IPS-15b (cell line): ENCODE results near the gene ERC2.

Experiments
- H3K27me3 ChIP-seq: one replicate; pipeline ENCODE4 v1.6.1; 2013; ENCODE audit warnings: low read length; ENCODE audit not compliant: control insufficient read depth, insufficient read depth
- H3K36me3 ChIP-seq: one replicate; pipeline ENCODE4 v1.6.1; 2013; ENCODE audit warnings: low read length; ENCODE audit not compliant: control insufficient read depth, insufficient read depth
- H3K4me1 ChIP-seq: one replicate; pipeline ENCODE4 v1.6.1; 2013; ENCODE audit warnings: mild to moderate bottlenecking, low read length; ENCODE audit not compliant: control insufficient read depth, insufficient read depth
- H3K4me3 ChIP-seq: one replicate; pipeline ENCODE4 v1.5.1; 2013; ENCODE audit warnings: low read depth, low read length
- H3K9ac ChIP-seq: one replicate; pipeline ENCODE4 v1.6.1; 2013; ENCODE audit warnings: low read depth, mild to moderate bottlenecking, low read length
- H3K9me3 ChIP-seq: one replicate; pipeline ENCODE4 v1.6.1; 2013; ENCODE audit warnings: mild to moderate bottlenecking, low read length; ENCODE audit not compliant: control insufficient read depth, insufficient read depth

ERC2 gene

DNA sequence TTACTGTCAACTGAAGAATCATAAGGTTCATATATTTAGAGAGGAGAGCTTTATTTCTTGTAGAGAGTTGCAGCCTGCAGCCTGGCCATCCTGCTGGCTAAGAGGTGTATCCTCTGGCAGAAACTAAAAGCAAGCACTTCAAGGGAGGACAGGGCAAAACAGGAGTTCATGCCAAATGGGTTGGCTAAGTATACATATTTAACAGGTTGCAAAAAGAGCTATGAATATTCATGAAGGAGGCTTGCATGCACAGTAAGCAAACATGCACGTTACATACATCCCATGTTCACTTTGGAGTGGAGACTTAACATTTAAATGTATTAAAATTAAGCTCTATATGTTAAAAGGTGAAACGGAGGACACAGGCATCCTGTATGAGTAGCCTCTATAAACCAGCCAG lies 354.4 kb downstream of the ERC2 start:
- no peaks in the 10 kb centered on the region for H3K36me3 ChIP-seq
- H3K4me3 ChIP-seq, result no peak overlapping the region
- no peaks in the 10 kb centered on the region for H3K27me3 ChIP-seq
- H3K9me3 ChIP-seq, result no peaks in the 10 kb centered on the region
- peaks cover 37% of the 10 kb centered on the region for H3K4me1 ChIP-seq
- H3K9ac ChIP-seq, result no peak overlapping the region

DNA sequence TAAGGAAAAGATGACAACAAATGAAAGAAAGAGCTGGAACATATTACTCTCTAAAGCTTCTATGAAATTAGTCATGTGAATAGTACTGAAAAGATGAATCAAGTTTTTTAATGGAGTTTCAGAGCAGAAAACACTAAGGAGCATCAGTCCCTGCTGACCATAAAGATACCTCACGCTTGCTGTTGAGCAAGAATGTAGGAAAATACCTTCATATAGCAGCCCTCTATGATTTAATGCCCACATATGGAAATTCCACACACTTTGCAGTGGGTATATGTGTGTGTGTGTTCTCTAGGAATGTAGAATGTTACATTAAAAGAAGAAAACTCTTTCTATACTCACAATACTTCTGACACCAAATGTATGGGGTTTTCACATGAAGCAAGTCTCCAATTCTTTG lies 355.0 kb downstream of the ERC2 start:
- Histone ChIP-seq H3K9me3 (no peaks in the 10 kb centered on the region), H3K27me3 (no peaks in the 10 kb centered on the region), H3K36me3 (no peaks in the 10 kb centered on the region), H3K9ac (no peak overlapping the region), H3K4me1 (peaks cover 37% of the 10 kb centered on the region), H3K4me3 (no peak overlapping the region)

- no peaks in the 10 kb centered on the region for H3K9me3 ChIP-seq
These were observed 356.5 kb downstream of the ERC2 start for GRCh38 chr3:56111606-56112304.

DNA sequence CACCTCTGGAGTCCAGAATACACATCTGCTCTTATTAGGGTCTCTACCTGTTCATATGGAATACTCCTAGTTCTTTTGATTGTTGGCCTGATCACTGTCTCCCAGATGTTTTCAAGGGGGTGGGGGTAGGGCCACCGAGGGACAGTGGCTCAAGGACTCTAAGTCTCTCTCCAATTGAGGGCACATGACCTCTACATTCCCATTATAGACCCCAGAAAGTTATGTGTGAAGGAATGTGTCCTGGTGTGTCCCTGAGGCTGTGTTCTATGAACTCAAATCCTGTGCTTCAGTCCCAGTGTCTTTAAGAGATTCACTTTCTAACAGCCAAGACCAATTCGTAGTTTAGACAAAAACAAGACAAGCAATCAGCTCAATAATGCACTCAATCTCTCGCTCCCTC lies 357.4 kb downstream of the ERC2 start:
- H3K36me3 ChIP-seq, result no peaks in the 10 kb centered on the region
- H3K4me1 ChIP-seq, result peaks cover 24% of the 10 kb centered on the region
- no peak overlapping the region for H3K9ac ChIP-seq

More at GRCh38 chr3:56111606-56112304, 356.5 kb downstream of the ERC2 start:
- Histone ChIP-seq H3K36me3 (no peaks in the 10 kb centered on the region), H3K27me3 (no peaks in the 10 kb centered on the region), H3K9ac (no peak overlapping the region), H3K4me1 (peaks cover 31% of the 10 kb centered on the region), H3K4me3 (no peak overlapping the region)

DNA sequence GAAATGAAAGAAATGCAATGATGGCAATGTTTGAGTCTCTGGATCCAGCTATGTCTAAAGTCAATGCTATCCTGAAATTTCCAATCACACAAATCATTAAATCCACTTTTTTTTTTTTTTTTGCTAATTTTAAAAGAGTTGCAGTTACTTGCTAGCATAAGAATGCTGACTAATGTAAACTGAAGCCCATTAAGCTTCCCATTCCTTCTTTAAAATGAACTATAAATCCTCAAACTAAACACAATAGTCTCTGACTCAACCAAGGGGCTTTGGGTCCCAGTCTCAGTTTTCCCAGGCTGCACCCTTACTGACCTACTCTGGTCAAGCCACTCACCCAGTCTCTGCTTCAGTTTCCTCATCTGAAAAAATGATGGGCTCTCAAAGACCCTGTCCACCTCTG lies 361.1 kb downstream of the ERC2 start:
- Histone ChIP-seq H3K27me3 (no peaks in the 10 kb centered on the region), H3K9me3 (no peaks in the 10 kb centered on the region), H3K9ac (no peak overlapping the region), H3K4me3 (no peak overlapping the region), H3K36me3 (no peaks in the 10 kb centered on the region), H3K4me1 (peaks cover 8% of the 10 kb centered on the region)

More for the DNA sequence above, 357.4 kb downstream of the ERC2 start:
- H3K27me3 ChIP-seq, result no peaks in the 10 kb centered on the region
- no peaks in the 10 kb centered on the region for H3K9me3 ChIP-seq
- no peak overlapping the region for H3K4me3 ChIP-seq

DNA sequence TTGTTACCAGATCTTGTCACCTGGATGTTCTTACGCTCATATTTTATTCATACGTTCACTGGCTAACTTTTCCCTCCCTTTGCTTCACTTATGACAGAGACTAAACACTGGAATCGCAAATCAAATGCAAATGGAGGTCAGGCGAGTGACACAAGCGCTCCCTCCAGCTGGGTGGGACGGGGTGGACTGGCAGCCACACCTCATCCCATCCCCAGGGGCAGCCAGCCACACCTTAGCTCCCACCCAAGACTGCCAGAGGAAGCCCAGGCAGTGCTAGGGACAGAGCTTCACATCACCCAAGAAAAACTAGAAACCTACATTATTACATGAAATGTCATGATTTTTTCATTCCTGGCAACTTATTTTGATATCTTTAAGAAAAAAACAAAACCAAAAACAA lies 366.2 kb downstream of the ERC2 start:
- no peaks in the 10 kb centered on the region for H3K4me1 ChIP-seq
- no peaks in the 10 kb centered on the region for H3K9me3 ChIP-seq
- H3K9ac ChIP-seq, result no peak overlapping the region
- no peaks in the 10 kb centered on the region for H3K36me3 ChIP-seq
- no peaks in the 10 kb centered on the region for H3K27me3 ChIP-seq
- no peak overlapping the region for H3K4me3 ChIP-seq

GRCh38 chr3:56101576-56101975 lies 366.7 kb downstream of the ERC2 start:
- no peak overlapping the region for H3K4me3 ChIP-seq
- no peaks in the 10 kb centered on the region for H3K4me1 ChIP-seq
- H3K27me3 ChIP-seq, result no peaks in the 10 kb centered on the region
- H3K9ac ChIP-seq, result no peak overlapping the region
- H3K36me3 ChIP-seq, result no peaks in the 10 kb centered on the region
- H3K9me3 ChIP-seq, result no peaks in the 10 kb centered on the region

DNA sequence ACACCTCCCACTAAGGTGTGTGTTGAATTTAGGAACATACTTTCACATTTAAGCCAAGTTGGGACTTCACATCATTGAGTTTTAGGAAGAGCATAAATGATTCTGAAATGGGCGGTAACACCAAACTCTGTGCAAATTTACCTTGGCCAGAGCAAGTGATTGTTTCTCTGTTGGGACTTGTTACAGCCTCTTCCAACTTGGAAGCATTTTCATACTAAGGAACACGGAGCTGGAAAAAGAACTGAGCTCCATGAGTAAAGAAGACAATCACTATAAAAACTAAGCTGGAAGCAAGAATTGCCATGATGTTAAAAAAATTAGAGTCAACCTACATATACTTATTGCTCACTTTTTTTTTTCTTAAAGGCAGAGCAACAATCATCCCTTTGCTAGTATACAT lies 371.3 kb downstream of the ERC2 start:
- H3K4me3 ChIP-seq, result no peak overlapping the region
- H3K36me3 ChIP-seq, result no peaks in the 10 kb centered on the region
- no peaks in the 10 kb centered on the region for H3K9me3 ChIP-seq
- H3K9ac ChIP-seq, result no peak overlapping the region
- no peaks in the 10 kb centered on the region for H3K4me1 ChIP-seq
- no peaks in the 10 kb centered on the region for H3K27me3 ChIP-seq

DNA sequence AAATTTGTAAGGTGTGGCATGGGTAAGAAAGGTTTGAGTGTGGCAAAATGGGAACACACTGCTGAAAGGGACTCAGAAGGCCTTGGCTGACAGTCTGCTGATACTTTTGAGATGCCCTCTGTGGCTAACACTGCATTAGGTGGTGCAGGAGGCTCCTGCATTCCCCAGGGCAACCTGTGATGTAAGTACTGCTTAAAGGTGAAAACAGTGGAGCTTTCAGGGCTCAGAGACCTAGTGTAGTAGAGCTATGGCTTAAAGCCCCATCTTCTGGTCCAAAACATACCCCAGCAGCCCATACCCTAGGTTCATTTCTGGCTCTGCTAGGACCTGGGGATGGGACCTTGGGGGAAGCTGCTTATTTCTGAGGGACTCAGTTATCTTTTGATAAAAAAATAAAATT lies 374.1 kb downstream of the ERC2 start:
- H3K27me3 ChIP-seq, result no peaks in the 10 kb centered on the region
- no peaks in the 10 kb centered on the region for H3K4me1 ChIP-seq
- H3K9me3 ChIP-seq, result no peaks in the 10 kb centered on the region
- no peak overlapping the region for H3K4me3 ChIP-seq
- H3K9ac ChIP-seq, result no peak overlapping the region
- no peaks in the 10 kb centered on the region for H3K36me3 ChIP-seq

DNA sequence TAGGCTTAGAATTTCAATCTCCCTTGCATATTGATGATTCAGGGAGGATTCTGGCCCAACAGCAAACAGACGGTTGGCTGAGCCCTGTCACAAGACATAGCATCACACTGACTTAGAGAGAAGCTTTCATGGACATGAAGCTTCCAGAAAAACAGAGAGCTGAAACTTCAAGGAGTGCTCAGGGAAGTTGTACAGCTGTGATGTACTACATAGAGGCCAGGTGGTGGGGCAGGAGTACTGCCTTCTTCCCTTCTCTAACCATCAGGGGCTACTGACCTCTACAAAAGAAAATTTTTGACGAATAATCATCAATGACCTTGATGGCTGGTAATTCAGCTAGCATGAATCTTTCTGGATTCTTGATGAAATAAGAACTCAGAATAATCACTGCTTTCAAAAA lies 378.5 kb downstream of the ERC2 start:
- no peaks in the 10 kb centered on the region for H3K4me1 ChIP-seq
- no peak overlapping the region for H3K4me3 ChIP-seq
- H3K27me3 ChIP-seq, result no peaks in the 10 kb centered on the region
- no peaks in the 10 kb centered on the region for H3K9me3 ChIP-seq
- no peaks in the 10 kb centered on the region for H3K36me3 ChIP-seq
- no peak overlapping the region for H3K9ac ChIP-seq

DNA sequence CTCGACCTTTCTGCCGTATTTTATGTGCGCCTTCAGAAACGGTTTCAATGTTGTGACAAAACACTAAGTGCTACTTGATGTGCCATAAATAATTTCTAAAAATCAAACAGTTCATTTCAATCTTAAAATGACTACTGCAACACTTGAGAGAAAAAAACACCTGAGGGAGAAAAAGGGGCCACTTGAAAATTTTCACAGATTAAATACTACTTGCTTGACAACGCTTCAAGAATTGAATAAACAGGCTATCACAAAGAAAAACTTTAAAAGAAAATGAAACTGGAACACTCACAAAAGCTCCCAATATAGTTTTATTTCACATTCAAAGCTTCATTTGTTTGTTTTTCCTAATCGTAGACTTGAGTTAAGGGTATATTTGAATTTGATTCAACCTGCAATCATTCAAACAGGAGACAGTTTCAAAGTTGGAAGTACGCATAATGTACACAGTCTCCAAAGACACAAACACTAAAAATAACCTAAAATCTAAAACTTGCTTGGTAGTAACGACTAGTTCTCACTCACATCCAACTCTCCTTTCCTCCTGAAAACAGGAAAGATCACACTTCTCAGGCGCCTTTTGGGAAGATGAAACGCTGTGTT lies 380.7 kb downstream of the ERC2 start:
- Histone ChIP-seq H3K27me3 (no peaks in the 10 kb centered on the region), H3K36me3 (no peaks in the 10 kb centered on the region), H3K9ac (no peak overlapping the region), H3K9me3 (no peaks in the 10 kb centered on the region), H3K4me3 (no peak overlapping the region), H3K4me1 (no peaks in the 10 kb centered on the region)

DNA sequence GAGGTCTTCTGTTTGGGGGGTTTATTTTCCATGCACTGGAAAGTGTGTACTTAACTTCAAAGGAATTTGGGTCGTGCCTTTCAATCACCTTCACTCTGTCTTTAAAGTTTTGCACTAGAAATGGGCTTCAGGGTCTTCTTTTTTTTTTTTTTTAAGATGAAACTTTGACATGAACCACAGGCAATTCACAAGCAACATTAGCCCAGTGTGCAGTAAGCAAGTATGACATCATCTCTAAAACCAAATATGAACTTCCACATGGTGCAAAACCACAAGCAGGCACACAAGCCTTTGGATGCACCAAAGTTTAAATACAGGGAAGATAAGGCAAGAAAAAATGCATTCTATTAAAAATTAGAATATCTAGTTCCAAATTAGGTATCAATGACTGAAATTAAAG lies 381.9 kb downstream of the ERC2 start:
- Histone ChIP-seq H3K9ac (no peak overlapping the region), H3K36me3 (no peaks in the 10 kb centered on the region), H3K9me3 (no peaks in the 10 kb centered on the region), H3K4me1 (no peaks in the 10 kb centered on the region), H3K27me3 (no peaks in the 10 kb centered on the region), H3K4me3 (no peak overlapping the region)
